ENCODE results near the gene NFATC1.

Gene NFATC1

GRCh38 chr18:79546781-79547272 lies 151.1 kb downstream of the NFATC1 start:
- in situ Hi-C loops (cut with HindIII; ENCODE audit: low pct_ligation_motif_present, low pct_unique_long_range_greater_than_20kb, low sequenced_read_pairs) = no loop called here
- no peak for DNase-seq

GRCh38 chr18:79547413-79548076 lies 151.8 kb downstream of the NFATC1 start:
- in situ Hi-C loops (cut with HindIII; ENCODE audit: low pct_ligation_motif_present, low pct_unique_long_range_greater_than_20kb, low sequenced_read_pairs) = no loop called here
- DNase-seq = no peak

GRCh38 chr18:79548077-79548450 lies 152.3 kb downstream of the NFATC1 start:
- no peak for DNase-seq
- in situ Hi-C loops (cut with HindIII; ENCODE audit: low pct_ligation_motif_present, low pct_unique_long_range_greater_than_20kb, low sequenced_read_pairs) = no loop called here

- in situ Hi-C loops (cut with HindIII; ENCODE audit: low pct_ligation_motif_present, low pct_unique_long_range_greater_than_20kb, low sequenced_read_pairs) = no loop called here
- no peak for DNase-seq
Observed at GRCh38 chr18:79548621-79548985, 152.9 kb downstream of the NFATC1 start.

- in situ Hi-C loops (cut with HindIII; ENCODE audit: low pct_ligation_motif_present, low pct_unique_long_range_greater_than_20kb, low sequenced_read_pairs) = no loop called here
- DNase-seq = no peak
Observed at GRCh38 chr18:79548986-79549637, 153.4 kb downstream of the NFATC1 start.

GRCh38 chr18:79549638-79550000 lies 153.9 kb downstream of the NFATC1 start:
- DNase-seq = no peak
- in situ Hi-C loops (cut with HindIII; ENCODE audit: low pct_ligation_motif_present, low pct_unique_long_range_greater_than_20kb, low sequenced_read_pairs) = no loop called here

- no peak for DNase-seq
- in situ Hi-C loops (cut with HindIII; ENCODE audit: low pct_ligation_motif_present, low pct_unique_long_range_greater_than_20kb, low sequenced_read_pairs) = no loop called here
Observed at GRCh38 chr18:79552140-79552631, 156.5 kb downstream of the NFATC1 start.

- in situ Hi-C loops (cut with HindIII; ENCODE audit: low pct_ligation_motif_present, low pct_unique_long_range_greater_than_20kb, low sequenced_read_pairs) = no loop called here
- DNase-seq = no peak
Observed at GRCh38 chr18:79552696-79553095, 157.0 kb downstream of the NFATC1 start.

GRCh38 chr18:79553154-79553553 lies 157.4 kb downstream of the NFATC1 start:
- no peak for DNase-seq
- in situ Hi-C loops (cut with HindIII; ENCODE audit: low pct_ligation_motif_present, low pct_unique_long_range_greater_than_20kb, low sequenced_read_pairs) = no loop called here

- in situ Hi-C loops (cut with HindIII; ENCODE audit: low pct_ligation_motif_present, low pct_unique_long_range_greater_than_20kb, low sequenced_read_pairs) = no loop called here
Observed at GRCh38 chr18:79553696-79554095, 158.0 kb downstream of the NFATC1 start.

GRCh38 chr18:79554321-79554720 lies 158.6 kb downstream of the NFATC1 start:
- in situ Hi-C loops (cut with HindIII; ENCODE audit: low pct_ligation_motif_present, low pct_unique_long_range_greater_than_20kb, low sequenced_read_pairs) = no loop called here
- DNase-seq = no peak

More at GRCh38 chr18:79553696-79554095, 158.0 kb downstream of the NFATC1 start:
- DNase-seq = no peak

GRCh38 chr18:79554945-79555645 lies 159.4 kb downstream of the NFATC1 start:
- DNase-seq = no peak
- in situ Hi-C loops (cut with HindIII; ENCODE audit: low pct_ligation_motif_present, low pct_unique_long_range_greater_than_20kb, low sequenced_read_pairs) = no loop called here

- DNase-seq = no peak
- in situ Hi-C loops (cut with HindIII; ENCODE audit: low pct_ligation_motif_present, low pct_unique_long_range_greater_than_20kb, low sequenced_read_pairs) = no loop called here
Observed at GRCh38 chr18:79555885-79556284, 160.2 kb downstream of the NFATC1 start.

GRCh38 chr18:79556829-79557585 lies 161.3 kb downstream of the NFATC1 start:
- in situ Hi-C loops (cut with HindIII; ENCODE audit: low pct_ligation_motif_present, low pct_unique_long_range_greater_than_20kb, low sequenced_read_pairs) = no loop called here
- DNase-seq = no peak

- no peak for DNase-seq
- in situ Hi-C loops (cut with HindIII; ENCODE audit: low pct_ligation_motif_present, low pct_unique_long_range_greater_than_20kb, low sequenced_read_pairs) = no loop called here
Observed at GRCh38 chr18:79558196-79558932, 162.6 kb downstream of the NFATC1 start.

GRCh38 chr18:79558933-79559416 lies 163.2 kb downstream of the NFATC1 start:
- in situ Hi-C loops (cut with HindIII; ENCODE audit: low pct_ligation_motif_present, low pct_unique_long_range_greater_than_20kb, low sequenced_read_pairs) = no loop called here
- no peak for DNase-seq

- in situ Hi-C loops (cut with HindIII; ENCODE audit: low pct_ligation_motif_present, low pct_unique_long_range_greater_than_20kb, low sequenced_read_pairs) = no loop called here
- no peak for DNase-seq
Observed at GRCh38 chr18:79559436-79559835, 163.7 kb downstream of the NFATC1 start.

Measured in ACHN (cell line).